ENCODE measurements around the gene CAPS.
"Not testable (repeated sequence)": the region's sequence is repeated elsewhere in the genome, so short reads cannot be mapped to it uniquely, and the experiment has no call there.

Gene CAPS

DNA sequence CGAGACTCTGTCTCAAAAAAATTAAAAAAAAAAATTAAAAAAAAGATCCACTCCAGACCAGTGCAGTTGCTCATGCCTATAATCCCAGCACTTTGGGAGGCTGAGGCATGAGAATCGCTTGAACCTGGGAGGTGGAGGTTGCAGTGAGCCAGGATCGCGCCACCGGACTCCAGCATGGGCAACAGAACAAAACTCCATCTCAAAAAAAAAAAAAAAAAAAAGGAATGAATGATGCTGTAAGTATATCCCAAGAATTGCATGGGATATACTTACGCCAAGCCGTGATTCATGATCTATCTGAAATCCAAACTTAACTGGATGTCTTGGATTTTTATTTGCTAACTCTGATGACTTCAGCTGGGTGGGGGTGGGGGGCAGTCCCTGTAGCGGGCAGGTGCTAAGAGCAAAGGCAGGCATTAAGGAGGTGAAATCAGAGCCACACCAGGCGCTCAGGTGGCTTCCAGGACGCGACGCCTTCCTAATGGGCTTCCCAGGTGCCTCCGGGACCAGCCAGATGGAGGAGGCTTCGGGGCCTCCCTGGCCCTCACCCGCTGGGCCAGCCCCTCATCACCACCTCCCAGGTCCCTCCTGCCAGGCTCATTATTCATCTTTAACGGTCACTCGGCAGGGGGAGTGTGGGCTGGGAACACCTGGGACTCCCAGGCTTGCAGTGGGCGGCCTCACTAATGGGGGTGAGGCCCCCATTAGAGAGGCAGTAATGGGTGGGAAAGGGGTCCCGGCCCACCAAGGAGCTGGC is 32.3 kb upstream of the CAPS start:
- no peak for DNase-seq (ENCODE audit: low read depth)
- H3K27me3 ChIP-seq (replicated peaks; ENCODE audit: control insufficient read depth, insufficient read depth, low read length): no peaks in the 10 kb centered on the region
- H3K4me1 ChIP-seq (ENCODE audit: control insufficient read depth, insufficient read depth, low read length): peaks cover 12% of the 10 kb centered on the region
- H3K9ac ChIP-seq (ENCODE audit: low read length): no peak overlapping the region
- H3K9me3 ChIP-seq (ENCODE audit: control insufficient read depth, low read length): no peaks in the 10 kb centered on the region
- no peak overlapping the region for H3K4me3 ChIP-seq (ENCODE audit: low read length)
- H3K36me3 ChIP-seq (ENCODE audit: control insufficient read depth, insufficient read depth, low read length, severe bottlenecking): no peaks in the 10 kb centered on the region

GRCh38 chr19:5882421-5882968 is 31.6 kb upstream of the CAPS start:
- H3K9me3 ChIP-seq (ENCODE audit: control insufficient read depth, low read length): no peaks in the 10 kb centered on the region
- H3K4me1 ChIP-seq (ENCODE audit: control insufficient read depth, insufficient read depth, low read length): peaks cover 12% of the 10 kb centered on the region
- H3K9ac ChIP-seq (ENCODE audit: low read length): no peak overlapping the region
- no peak overlapping the region for H3K4me3 ChIP-seq (ENCODE audit: low read length)
- no peaks in the 10 kb centered on the region for H3K27me3 ChIP-seq (replicated peaks; ENCODE audit: control insufficient read depth, insufficient read depth, low read length)
- no peak for DNase-seq (ENCODE audit: low read depth)
- no peaks in the 10 kb centered on the region for H3K36me3 ChIP-seq (ENCODE audit: control insufficient read depth, insufficient read depth, low read length, severe bottlenecking)

GRCh38 chr19:5883157-5883873 is 30.7 kb upstream of the CAPS start:
- not testable (repeated sequence) for H3K9me3 ChIP-seq (ENCODE audit: control insufficient read depth, low read length); DNase-seq (ENCODE audit: low read depth); H3K27me3 ChIP-seq (replicated peaks; ENCODE audit: control insufficient read depth, insufficient read depth, low read length); H3K4me3 ChIP-seq (ENCODE audit: low read length); H3K36me3 ChIP-seq (ENCODE audit: control insufficient read depth, insufficient read depth, low read length, severe bottlenecking); H3K9ac ChIP-seq (ENCODE audit: low read length)
- H3K4me1 ChIP-seq (ENCODE audit: control insufficient read depth, insufficient read depth, low read length): peaks cover 12% of the 10 kb centered on the region

DNA sequence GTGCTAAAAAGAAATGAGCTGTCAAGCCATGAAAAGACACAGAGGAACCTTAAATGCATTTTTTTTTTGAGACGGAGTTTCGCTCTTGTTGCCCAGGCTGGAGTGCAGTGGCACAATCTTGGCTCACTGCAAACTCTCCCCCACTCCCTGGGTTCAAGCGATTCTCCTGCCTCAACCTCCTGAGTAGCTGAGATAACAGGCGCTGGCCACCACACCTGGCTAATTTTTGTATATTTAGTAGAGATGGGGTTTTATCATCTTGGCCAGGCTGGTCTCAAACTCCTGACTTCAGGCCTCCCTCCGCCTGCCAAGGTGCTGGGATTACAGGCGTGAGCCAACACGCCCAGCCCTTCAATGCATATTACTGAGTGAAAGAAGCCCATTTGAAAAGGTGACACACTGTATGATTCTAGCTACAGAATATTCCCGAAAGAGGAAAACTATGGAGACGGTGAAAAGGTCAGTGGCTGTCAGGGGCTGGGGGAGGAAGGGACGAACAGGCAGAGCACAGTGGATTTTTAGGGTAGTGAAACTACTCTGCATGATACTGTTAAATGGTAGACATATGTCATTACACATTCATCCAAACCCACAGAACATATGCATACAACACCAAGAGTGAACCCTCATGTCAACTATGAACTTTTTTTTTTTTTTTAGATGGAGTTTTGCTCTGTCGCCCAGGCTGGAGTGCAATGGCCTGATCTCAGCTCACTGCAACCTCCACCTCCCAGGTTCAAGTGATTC is 29.8 kb upstream of the CAPS start:
- peaks cover 12% of the 10 kb centered on the region for H3K4me1 ChIP-seq (ENCODE audit: control insufficient read depth, insufficient read depth, low read length)
- H3K9ac ChIP-seq (ENCODE audit: low read length); H3K27me3 ChIP-seq (replicated peaks; ENCODE audit: control insufficient read depth, insufficient read depth, low read length); H3K4me3 ChIP-seq (ENCODE audit: low read length); DNase-seq (ENCODE audit: low read depth); H3K36me3 ChIP-seq (ENCODE audit: control insufficient read depth, insufficient read depth, low read length, severe bottlenecking); H3K9me3 ChIP-seq (ENCODE audit: control insufficient read depth, low read length): not testable (repeated sequence)

DNA sequence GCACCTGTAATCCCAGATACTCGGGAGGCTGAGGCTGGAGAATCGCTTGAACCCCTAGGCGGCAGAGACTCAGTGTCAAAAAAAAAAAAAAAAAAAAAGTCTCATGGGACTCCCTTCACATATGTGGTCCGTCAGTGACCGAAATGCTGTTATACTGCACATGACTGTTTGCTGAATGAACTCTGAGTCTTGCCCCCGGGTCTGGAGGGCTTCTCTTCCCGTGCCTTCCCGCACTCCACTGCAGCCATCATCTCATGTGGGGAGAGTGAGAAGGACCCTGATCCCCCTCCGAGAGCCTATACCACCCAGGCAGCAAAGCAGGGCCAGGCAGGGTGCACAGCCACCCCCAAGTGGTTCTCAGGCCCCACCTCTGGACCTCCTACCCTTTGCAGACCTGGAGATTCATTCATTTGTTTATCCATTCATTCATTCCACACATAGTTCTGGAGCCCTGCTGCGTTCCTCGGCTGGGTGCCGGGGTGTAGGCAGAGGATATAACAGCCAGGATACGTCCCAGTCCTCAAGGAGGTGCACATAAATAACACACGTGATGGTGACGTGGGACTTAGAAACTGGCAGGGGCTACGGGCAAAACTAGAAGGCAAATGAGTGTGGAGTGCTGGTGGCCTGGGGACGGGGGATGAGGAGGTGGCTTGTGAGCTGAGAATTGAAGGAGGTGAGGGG is 24.6 kb upstream of the CAPS start:
- Histone ChIP-seq H3K4me1 (ENCODE audit: control insufficient read depth, insufficient read depth, low read length) (peaks cover 13% of the 10 kb centered on the region), H3K9ac (ENCODE audit: low read length) (no peak overlapping the region), H3K36me3 (ENCODE audit: control insufficient read depth, insufficient read depth, low read length, severe bottlenecking) (no peaks in the 10 kb centered on the region), H3K4me3 (ENCODE audit: low read length) (no peak overlapping the region), H3K27me3 (replicated peaks; ENCODE audit: control insufficient read depth, insufficient read depth, low read length) (peaks cover 4% of the 10 kb centered on the region), H3K9me3 (ENCODE audit: control insufficient read depth, low read length) (no peaks in the 10 kb centered on the region)
- DNase-seq (ENCODE audit: low read depth): no peak

GRCh38 chr19:5890099-5890498 is 24.0 kb upstream of the CAPS start:
- H3K4me3 ChIP-seq (ENCODE audit: low read length): no peak overlapping the region
- DNase-seq (ENCODE audit: low read depth): no peak
- H3K27me3 ChIP-seq (replicated peaks; ENCODE audit: control insufficient read depth, insufficient read depth, low read length): peaks cover 4% of the 10 kb centered on the region
- peaks cover 6% of the 10 kb centered on the region for H3K36me3 ChIP-seq (ENCODE audit: control insufficient read depth, insufficient read depth, low read length, severe bottlenecking)
- H3K9me3 ChIP-seq (ENCODE audit: control insufficient read depth, low read length): no peaks in the 10 kb centered on the region
- no peak overlapping the region for H3K9ac ChIP-seq (ENCODE audit: low read length)
- H3K4me1 ChIP-seq (ENCODE audit: control insufficient read depth, insufficient read depth, low read length): peaks cover 13% of the 10 kb centered on the region

GRCh38 chr19:5891572-5891937 is 22.5 kb upstream of the CAPS start:
- Histone ChIP-seq H3K9ac (ENCODE audit: low read length) (no peak overlapping the region), H3K27me3 (replicated peaks; ENCODE audit: control insufficient read depth, insufficient read depth, low read length) (peaks cover 4% of the 10 kb centered on the region), H3K9me3 (ENCODE audit: control insufficient read depth, low read length) (no peaks in the 10 kb centered on the region), H3K4me3 (ENCODE audit: low read length) (no peak overlapping the region), H3K36me3 (ENCODE audit: control insufficient read depth, insufficient read depth, low read length, severe bottlenecking) (peaks cover 21% of the 10 kb centered on the region), H3K4me1 (ENCODE audit: control insufficient read depth, insufficient read depth, low read length) (peaks cover 13% of the 10 kb centered on the region)
- no peak for DNase-seq (ENCODE audit: low read depth)

GRCh38 chr19:5891938-5892771 is 21.9 kb upstream of the CAPS start:
- H3K4me3 ChIP-seq (ENCODE audit: low read length): no peak overlapping the region
- peaks cover 4% of the 10 kb centered on the region for H3K27me3 ChIP-seq (replicated peaks; ENCODE audit: control insufficient read depth, insufficient read depth, low read length)
- peaks cover 13% of the 10 kb centered on the region for H3K4me1 ChIP-seq (ENCODE audit: control insufficient read depth, insufficient read depth, low read length)
- peaks cover 24% of the 10 kb centered on the region for H3K36me3 ChIP-seq (ENCODE audit: control insufficient read depth, insufficient read depth, low read length, severe bottlenecking)
- DNase-seq (ENCODE audit: low read depth): peak; percentile 68
- peak overlapping the region; percentile 52 for H3K9ac ChIP-seq (ENCODE audit: low read length)
- H3K9me3 ChIP-seq (ENCODE audit: control insufficient read depth, low read length): no peaks in the 10 kb centered on the region

GRCh38 chr19:5892772-5893275 is 21.2 kb upstream of the CAPS start:
- Histone ChIP-seq H3K36me3 (ENCODE audit: control insufficient read depth, insufficient read depth, low read length, severe bottlenecking) (peaks cover 24% of the 10 kb centered on the region), H3K4me3 (ENCODE audit: low read length) (no peak overlapping the region), H3K9me3 (ENCODE audit: control insufficient read depth, low read length) (no peaks in the 10 kb centered on the region), H3K4me1 (ENCODE audit: control insufficient read depth, insufficient read depth, low read length) (peaks cover 13% of the 10 kb centered on the region), H3K27me3 (replicated peaks; ENCODE audit: control insufficient read depth, insufficient read depth, low read length) (peaks cover 4% of the 10 kb centered on the region), H3K9ac (ENCODE audit: low read length) (no peak overlapping the region)
- no peak for DNase-seq (ENCODE audit: low read depth)

- Histone ChIP-seq H3K27me3 (replicated peaks; ENCODE audit: control insufficient read depth, insufficient read depth, low read length) (peaks cover 4% of the 10 kb centered on the region), H3K9ac (ENCODE audit: low read length) (no peak overlapping the region), H3K36me3 (ENCODE audit: control insufficient read depth, insufficient read depth, low read length, severe bottlenecking) (peaks cover 24% of the 10 kb centered on the region), H3K4me3 (ENCODE audit: low read length) (no peak overlapping the region), H3K9me3 (ENCODE audit: control insufficient read depth, low read length) (no peaks in the 10 kb centered on the region), H3K4me1 (ENCODE audit: control insufficient read depth, insufficient read depth, low read length) (peaks cover 13% of the 10 kb centered on the region)
- no peak for DNase-seq (ENCODE audit: low read depth)
Measured at GRCh38 chr19:5893296-5893903, 20.7 kb upstream of the CAPS start.
